Thyroid gland (tissue), 4 donors: ENCODE measurements around the gene NKX3-2.

Source experiments
- CTCF ChIP-seq, 6 experiments: fragments of 200-600 bp in 3 of 6; fragments of 450-650 bp in 3 of 6; sonication (generic) in 3 of 6; IDR thresholded peaks; one replicate each; pipeline ENCODE4 v1.5.1; 2016 to 2019; ENCODE audit warnings: antibody characterized with exemption in 6 of 6, mild to moderate bottlenecking in 2 of 6, inconsistent platforms in 1 of 6, moderate library complexity in 1 of 6
- POLR2A ChIP-seq, 2 donors: fragments of 450-650 bp; IDR thresholded peaks; one replicate each; pipeline ENCODE4 v1.6.1; 2017; ENCODE audit warnings: antibody characterized with exemption in 2 of 2, mild to moderate bottlenecking in 2 of 2, moderate library complexity in 1 of 2

GRCh38 chr4:13511101-13511500, 33.2 kb downstream of the NKX3-2 start:
- no peak for TF ChIP-seq CTCF (IDR thresholded peaks at IDR 0.05)
- TF ChIP-seq POLR2A (IDR thresholded peaks at IDR 0.05): no peak
